HuH-7.5 (cell line): ENCODE data around the gene OBSCN.

Experiments
- DNase-seq: peaks from one replicate; pipeline ENCODE4 v3.0.0; 2011; ENCODE audit warnings: low spot score

Gene OBSCN, protein sequence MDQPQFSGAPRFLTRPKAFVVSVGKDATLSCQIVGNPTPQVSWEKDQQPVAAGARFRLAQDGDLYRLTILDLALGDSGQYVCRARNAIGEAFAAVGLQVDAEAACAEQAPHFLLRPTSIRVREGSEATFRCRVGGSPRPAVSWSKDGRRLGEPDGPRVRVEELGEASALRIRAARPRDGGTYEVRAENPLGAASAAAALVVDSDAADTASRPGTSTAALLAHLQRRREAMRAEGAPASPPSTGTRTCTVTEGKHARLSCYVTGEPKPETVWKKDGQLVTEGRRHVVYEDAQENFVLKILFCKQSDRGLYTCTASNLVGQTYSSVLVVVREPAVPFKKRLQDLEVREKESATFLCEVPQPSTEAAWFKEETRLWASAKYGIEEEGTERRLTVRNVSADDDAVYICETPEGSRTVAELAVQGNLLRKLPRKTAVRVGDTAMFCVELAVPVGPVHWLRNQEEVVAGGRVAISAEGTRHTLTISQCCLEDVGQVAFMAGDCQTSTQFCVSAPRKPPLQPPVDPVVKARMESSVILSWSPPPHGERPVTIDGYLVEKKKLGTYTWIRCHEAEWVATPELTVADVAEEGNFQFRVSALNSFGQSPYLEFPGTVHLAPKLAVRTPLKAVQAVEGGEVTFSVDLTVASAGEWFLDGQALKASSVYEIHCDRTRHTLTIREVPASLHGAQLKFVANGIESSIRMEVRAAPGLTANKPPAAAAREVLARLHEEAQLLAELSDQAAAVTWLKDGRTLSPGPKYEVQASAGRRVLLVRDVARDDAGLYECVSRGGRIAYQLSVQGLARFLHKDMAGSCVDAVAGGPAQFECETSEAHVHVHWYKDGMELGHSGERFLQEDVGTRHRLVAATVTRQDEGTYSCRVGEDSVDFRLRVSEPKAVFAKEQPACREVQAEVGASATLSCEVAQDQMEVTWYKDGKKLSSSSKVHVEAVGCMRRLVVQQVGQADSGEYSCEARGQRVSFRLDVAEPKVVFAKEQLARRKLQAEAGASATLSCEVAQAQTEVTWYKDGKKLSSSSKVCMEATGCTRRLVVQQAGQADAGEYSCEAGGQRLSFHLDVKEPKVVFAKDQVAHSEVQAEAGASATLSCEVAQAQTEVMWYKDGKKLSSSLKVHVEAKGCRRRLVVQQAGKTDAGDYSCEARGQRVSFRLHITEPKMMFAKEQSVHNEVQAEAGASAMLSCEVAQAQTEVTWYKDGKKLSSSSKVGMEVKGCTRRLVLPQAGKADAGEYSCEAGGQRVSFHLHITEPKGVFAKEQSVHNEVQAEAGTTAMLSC (N-terminal part only)

DNA sequence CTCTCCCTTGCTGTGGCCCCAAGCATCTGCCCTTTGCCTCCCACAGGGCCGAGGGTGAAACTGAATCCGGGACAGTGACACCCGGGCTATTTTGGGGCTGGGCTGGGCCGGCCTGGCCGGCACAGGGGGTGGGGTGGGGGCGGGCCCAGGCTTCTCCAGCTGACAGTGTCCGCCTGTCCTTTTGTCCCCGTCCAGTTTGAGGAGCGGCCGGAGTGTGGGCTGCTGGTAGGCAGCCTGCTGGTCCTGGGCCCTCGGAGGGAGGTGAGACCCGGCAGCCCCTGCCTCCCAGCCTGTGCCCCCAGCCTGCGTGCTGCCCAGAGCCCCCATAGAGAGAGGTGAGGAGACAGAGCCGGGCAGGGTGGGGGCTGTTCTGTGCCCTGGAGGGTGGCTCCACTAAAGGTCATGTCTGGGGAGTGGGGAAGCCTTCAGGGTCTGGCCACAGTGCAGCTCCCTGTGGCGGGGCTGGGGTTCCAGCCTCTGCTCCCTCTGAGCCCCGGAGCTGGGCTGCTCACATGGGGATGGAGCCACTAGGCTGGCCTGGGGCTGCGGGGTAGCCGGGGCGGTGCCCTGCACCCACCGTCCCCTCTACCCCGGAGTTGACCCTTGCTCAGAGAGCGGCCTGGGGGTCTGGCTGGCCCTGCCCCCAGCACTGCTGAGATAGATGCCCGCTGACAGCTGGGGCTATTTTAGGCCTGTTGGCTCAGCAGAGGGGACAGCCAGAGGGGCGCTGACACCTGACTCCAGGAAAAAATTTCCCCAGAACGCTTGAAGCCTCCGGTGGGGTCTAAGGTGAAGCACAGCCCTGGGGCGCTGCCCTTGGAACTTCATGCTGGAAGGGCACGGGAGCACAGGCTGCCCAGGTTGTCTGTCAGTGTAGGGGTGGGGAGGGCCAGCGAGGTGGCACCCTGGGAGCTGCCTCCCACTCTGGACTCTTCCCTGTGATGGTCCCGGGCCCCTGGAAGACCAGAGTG, at the start of gene OBSCN:
OBSCN (plus strand) TSS at position 194 of the 971 bp plus-strand sequence. CDS start 3,740 bp downstream, outside the sequence.
- DNase-seq = no peak

DNA sequence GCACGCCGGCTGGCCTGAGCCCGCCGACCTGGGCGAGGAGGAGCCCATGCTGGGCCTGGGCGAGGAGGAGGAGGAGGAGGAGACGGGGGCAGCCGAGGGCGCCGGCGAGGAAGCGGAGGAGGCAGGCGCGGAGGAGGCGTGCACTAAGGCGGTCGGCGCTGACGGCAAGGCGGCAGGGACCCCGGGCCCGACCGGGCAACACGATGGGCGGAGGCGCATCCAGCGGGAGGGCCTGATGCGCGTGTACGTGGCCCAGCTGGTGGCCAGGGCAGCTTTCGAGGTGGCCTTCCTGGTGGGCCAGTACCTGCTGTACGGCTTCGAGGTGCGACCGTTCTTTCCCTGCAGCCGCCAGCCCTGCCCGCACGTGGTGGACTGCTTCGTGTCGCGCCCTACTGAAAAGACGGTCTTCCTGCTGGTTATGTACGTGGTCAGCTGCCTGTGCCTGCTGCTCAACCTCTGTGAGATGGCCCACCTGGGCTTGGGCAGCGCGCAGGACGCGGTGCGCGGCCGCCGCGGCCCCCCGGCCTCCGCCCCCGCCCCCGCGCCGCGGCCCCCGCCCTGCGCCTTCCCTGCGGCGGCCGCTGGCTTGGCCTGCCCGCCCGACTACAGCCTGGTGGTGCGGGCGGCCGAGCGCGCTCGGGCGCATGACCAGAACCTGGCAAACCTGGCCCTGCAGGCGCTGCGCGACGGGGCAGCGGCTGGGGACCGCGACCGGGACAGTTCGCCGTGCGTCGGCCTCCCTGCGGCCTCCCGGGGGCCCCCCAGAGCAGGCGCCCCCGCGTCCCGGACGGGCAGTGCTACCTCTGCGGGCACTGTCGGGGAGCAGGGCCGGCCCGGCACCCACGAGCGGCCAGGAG, 49.5 kb upstream of the OBSCN start:
- no peak for DNase-seq

DNA sequence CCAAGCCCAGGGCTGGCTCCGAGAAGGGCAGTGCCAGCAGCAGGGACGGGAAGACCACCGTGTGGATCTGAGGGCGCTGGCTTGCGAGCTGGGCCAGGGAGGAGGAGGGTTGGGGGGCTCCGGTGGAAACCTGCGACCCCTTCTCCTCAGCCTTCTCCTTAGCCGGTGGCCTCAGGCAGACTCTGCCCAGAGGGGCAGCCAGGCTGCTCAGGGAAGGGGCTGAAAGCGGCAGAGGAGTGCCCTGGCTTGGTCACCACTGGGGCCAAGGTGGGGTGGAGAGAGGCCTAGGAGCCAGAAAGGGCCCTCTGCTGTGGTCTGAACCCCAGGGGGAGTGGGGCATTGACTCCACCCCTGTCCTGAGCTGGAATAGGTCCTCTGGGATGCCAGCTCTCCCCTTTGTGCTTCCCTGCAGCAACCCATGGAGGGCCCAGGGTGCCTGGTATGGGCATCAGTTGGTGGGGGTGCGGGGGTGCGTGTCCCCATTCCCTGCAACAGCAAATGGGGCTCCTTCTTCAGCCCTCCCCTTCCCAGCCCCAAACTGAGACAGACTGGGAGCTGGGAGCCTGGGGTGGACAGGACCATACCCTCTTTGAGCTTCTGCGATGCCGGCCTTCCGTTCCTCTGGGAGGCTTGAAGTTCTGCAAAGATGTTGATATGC, 48.7 kb upstream of the OBSCN start:
- no peak for DNase-seq

DNA sequence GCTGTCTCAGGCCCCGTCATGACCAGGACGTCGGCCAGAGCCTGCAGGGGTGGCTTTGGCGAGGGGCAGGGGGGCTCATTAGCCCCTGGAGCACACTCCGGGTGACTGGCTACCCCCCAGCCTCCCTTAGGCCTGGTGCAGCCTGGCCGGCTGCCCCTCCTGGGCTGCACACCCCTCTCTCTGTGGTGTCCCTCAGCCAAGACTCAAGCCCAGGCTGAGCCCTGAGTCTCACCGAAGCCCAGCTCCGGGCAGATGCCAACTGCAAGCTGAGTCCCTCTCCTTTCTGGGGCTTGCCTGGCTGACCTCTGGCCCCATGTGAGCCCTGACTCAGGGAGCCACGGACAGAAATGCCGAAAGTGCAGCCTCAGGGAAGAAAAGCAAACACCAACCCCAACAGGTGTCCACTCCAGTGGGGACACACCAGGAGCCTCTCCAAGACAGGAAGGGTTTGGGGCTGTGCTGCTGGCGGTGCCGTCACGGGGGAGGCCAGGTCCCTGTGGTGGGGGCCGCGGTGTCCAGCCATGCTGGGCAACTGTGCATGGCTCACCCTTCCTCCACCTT, 47.6 kb upstream of the OBSCN start:
- no peak for DNase-seq

DNA sequence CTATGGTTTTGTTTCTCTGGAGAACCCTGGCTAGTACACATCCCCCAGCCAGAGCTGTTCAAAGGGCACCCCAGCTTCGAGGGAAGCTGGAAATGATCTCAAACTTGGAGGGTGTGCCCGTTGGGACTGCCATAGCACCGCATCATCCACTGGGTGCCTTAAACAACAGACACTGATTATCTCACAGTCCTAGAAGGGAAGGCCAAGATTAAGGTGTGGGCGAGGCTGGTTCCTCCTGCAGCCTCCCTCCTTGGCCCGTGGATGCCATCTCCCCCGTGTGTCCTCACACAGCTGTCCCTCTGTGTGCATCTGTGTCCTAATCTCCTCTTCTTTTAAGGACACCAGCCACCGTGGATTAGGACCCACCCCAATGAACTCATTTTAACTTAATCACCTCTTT, 46.5 kb upstream of the OBSCN start:
- DNase-seq = no peak

DNA sequence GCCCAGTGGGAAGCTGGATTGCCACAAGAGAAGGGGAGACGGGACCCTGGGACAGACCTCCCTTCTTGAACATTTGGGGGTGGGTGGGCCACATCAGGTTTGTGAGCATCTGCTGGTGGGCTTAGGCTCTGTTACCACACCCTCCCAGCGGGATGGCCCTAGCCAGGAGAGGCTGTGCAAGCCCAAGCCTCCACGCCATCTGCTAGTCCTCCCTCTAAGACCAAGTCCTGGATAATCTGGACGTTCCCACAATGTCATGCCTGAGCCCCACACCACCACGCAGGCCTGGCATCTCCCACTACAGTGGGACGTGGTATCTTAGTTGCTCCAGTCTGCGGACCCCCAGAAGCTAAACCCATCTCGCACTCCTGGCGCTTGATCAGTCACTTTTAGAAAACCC, 46.0 kb upstream of the OBSCN start:
- DNase-seq = no peak

DNA sequence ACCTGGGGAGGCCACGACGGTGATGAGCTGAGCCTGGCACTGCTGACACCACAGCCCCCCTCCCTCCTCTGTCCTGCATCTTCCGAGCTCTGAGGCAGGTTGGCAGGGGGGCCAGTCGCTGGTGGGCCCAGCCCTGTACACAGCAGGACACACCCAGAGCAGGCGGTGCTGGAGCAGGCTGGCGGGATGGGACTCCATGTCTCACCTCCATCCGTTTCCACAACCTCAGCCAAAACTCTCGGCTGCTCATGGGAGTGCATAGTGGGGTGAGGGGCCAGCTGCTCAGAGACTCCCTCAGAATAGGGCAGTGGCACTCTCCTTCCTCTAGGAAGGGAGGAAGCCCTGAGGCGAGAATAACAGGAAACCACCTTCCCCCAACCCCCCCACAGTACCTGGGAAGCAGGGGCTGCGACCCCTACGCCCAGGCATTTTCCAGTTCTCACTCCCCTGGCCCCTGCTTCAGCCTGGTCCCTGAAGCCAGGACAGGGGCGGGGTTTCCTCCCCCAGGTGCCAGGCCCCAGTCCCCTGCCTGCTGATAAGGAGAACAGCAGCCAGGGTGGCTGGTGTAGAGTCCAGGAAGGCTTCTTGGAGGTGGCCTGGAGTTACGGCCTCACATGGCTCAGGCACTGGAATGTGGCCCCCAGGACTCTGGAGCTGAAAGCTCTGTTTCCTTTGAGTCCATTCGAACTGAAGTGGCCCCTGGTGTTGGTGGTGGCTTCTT, 45.4 kb upstream of the OBSCN start:
- DNase-seq = no peak

DNA sequence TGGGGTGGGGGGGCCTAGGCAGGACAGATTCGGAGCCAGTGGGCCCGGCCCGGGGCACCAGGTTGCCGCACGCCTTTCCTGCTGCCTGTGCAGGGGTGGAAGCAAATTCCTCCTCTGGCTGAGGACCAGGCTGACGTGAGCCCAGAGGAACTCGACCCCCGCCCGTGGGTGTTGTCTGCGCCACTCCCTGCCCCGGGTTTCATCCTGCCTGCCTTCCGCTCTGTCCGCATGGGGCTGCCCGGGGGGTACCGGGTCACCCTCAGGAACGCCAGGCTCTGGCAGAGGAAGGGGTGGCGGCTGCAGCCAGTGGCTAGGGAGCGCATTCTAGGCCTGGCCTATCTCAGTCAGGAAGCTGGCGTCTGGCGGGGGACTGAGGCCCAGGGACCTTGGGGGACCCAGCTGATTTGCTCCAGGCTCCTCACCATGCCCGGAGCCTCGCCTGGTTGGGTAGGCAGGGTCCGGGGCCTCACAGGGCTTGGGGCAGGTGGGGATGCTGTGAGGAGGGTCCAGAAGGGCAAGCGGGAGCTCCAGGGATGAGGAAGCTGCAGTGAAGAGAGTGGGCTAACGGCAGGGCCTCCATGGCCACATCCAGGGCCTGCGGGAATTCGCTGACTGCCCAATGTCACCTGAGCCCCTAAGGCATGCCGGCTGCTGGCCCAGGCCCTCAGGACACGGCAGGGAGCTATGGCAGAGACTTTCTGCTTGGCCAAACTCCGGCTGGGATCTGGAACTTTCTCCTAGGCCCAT, 44.7 kb upstream of the OBSCN start:
- DNase-seq = no peak

DNA sequence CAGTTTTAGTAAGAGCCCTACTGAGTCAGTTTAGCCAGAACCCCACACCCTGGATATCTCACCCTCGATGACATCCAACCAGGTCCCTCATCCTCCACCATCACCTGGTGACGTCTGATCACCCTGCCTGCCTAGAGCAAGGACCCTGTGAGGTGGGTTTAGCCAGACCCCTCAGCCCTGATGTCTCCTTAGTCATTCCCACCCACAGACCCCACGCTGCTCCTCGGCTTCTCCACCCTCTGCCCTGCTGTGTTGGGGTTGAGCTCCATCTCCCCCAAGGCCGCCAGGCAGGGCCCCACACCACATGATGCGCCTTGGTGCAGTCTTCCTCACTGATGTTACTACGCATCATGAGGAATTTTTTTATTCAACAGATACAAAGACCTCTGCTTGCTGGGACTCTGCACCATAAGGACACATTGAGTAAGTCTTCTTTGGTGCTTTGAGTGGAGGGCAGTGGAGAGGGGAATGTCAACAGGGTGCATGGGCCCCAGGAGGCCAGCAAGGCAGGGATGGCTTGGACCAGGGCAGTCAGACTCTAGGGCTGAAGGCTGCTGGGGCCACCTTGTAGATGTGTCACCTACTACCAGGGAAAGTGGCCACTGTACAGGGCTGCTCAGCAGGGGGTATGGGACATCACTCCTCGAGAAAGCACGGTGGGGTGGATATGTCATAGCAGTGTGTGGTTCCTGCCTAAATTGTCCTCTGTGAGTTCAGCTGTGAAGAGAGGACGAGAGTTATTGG, 43.9 kb upstream of the OBSCN start:
- no peak for DNase-seq

DNA sequence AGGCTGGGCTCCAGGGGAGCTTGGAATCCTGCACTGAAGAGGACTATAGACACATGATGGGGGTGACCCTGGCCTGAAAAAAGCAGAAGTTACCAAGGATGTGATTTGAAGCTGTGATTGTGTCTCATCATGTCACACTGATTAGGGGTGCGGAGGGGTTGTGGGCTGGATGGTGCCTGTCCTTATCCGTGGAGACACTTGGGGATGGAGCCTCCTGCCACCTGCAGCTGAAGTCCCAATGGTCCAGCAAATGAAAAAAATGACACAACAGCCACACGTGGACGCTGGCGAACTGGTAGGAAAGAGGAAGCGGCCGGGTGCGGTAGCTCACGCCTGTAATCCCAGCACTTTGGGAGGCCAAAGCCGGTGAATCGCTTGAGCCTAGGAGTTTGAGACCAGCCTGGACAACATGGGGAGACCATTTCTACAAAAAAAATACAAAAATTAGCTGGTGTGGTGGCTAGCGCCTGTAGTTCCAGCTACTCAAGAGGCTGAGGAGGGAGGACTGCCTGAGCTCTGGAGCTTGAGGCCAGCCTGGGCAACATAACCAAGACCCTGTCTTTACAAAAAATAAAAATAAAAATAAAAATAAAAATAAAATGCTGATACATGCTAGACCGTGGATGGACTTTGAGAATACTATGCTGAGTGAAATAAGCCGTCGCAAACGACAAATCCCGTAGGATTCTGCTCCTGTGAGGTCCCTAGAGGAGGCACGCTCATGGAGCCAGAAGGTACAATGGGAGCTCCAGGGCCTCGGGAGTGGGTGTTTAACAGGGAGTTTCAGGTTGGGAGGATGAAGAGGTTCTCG, 43.1 kb upstream of the OBSCN start:
- DNase-seq = no peak

DNA sequence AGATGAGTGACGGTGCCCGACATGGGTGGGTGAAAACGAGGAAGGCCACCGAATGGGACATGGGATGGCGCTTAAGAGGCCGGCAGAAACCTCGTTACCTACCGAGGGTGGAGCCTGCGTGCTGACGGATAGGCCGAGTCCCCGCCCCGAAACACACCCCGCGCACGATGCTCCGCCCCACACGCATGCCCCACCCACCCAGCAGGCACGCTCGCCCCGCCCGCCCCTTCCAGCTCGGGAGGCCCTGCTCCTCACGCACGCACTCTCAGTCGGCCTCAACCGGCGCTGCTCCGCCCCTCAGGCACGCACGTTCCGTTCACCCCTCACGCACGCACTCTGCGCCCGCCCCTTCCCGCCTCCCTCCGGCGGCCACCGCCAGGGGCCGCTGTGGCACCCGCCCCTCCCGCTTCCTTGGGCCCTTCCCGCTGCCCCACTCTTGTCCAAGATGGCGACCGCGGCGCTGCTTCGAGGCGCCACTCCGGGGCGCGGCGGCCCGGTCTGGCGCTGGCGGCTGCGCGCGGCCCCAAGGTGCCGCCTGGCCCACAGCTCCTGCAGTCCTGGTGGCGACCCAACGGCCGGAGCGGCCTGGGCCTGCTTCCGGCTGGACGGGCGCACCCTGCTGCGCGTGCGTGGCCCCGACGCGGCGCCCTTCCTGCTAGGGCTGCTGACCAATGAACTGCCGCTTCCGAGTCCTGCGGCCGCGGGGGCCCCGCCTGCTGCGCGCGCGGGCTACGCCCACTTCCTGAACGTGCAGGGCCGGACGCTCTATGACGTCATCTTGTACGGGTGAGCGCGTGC, 42.3 kb upstream of the OBSCN start, which contains the start of gene IBA57:
IBA57 (plus strand) TSS at position 433 of the 798 bp plus-strand sequence; CDS start at position 446, 13 bp downstream.
- DNase-seq = peak; percentile 99

DNA sequence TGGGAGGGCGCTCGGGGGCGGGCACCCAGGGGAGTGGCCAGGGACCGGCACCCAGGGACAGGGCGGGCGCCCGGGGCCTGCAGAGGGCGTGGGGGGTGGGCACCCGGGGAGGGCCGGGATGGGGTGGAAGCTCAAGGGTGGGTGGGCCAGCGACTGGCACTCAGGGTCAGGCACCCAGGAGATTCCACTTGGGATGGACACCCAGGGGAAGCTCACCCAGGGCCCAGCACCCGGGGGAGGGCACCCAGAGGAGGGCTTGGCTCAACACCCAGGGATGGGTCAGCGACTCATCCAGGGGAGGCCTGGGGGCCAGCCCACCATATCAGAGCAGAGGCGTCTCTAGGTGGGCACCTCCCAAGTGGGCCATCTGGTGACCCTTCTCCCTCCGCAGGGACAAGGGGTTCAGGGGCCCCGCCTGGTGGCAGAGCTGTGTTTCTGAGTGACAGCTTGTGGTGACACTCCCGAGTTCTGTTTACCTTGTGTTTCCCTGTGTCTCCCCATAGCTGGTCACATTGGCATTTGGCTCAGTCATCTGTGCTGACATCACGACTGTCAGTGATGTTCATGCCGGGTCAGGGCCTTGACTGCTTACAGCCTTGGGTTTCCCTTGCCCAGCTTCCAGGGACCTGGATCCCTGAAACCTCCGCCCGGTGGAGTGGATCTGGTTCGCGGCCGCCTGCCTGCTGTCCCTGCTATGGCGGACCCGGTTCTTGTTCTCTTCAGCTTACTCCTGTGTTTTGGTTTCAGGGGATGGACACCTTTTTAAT, 41.5 kb upstream of the OBSCN start:
- DNase-seq = peak; percentile 84

DNA sequence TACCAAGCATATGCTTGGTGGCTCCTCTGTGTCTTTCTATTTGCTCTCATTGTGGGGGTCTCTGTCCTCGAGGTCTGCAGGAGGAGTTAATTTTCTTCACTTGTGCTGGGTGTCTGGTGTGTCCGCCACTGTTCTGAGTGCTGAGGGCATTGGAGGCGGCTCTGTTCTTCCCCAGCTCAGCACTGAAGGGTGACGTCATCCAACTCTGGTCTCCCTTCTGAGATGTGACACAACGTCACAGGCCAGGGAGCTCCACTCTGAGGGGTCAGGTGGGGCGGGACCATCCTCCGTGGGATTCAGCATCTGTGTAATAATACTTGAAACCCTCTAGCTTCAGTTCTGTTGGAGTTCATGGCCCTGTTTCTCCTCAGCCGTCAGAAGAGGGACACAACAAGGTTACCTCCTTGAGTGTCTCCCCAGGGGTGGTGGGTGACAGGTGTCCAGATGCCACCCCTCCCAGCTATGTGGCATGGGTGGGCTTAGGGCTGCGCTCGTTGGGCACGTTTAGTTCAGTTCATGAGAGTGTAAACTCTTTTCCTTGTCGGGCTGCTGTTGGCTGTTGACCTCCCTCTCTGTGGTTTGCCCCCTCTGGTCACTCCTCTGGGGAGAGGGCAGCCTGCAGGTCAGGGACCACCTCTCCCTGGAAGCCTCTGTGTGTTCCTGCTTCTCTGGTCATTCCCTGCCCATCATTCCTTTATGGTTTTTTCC, 39.1 kb upstream of the OBSCN start:
- DNase-seq = no peak

DNA sequence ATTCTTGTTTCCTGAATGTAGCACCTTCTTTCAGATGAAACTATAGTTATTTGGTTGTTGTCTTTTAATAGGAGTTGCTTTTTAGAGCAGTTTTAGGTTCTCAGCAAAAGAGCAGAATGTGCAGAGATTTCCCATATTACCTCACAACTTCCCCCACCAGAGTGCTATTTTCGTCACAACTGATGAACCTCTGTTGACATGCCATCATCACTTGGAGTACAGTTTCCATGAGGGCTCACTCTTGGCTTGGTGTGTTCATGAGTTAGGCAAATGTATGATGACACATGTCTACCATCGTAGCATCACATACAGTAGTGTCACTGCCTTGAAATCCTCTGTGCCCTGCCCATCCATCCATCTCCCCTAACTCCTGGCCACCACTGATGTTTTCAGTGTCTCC, 38.5 kb upstream of the OBSCN start:
- no peak for DNase-seq
